Gastrocnemius medialis (tissue), 4 donors: ENCODE measurements around the gene SHC1.

ENCODE experiments used
- POLR2A ChIP-seq, 2 donors: fragments of 450-650 bp; IDR thresholded peaks; one replicate each; pipeline ENCODE4 v1.6.1; 2017; ENCODE audit warnings: antibody characterized with exemption in 2 of 2, mild to moderate bottlenecking in 2 of 2, moderate library complexity in 2 of 2
- TF ChIP-seq, protein P1 (sequence below), 5 experiments: fragments of 450-650 bp in 3 of 5; fragments of 200-600 bp in 2 of 5; sonication (generic) in 2 of 5; IDR thresholded peaks in 4 of 5; conservative IDR thresholded peaks in 1 of 5; 1 replicate in 4 of 5; 2 replicates in 1 of 5; pipeline ENCODE4 v1.5.1; 2016 to 2019; ENCODE audit warnings: antibody characterized with exemption in 5 of 5, mild to moderate bottlenecking in 3 of 5, moderate library complexity in 3 of 5

DNA sequence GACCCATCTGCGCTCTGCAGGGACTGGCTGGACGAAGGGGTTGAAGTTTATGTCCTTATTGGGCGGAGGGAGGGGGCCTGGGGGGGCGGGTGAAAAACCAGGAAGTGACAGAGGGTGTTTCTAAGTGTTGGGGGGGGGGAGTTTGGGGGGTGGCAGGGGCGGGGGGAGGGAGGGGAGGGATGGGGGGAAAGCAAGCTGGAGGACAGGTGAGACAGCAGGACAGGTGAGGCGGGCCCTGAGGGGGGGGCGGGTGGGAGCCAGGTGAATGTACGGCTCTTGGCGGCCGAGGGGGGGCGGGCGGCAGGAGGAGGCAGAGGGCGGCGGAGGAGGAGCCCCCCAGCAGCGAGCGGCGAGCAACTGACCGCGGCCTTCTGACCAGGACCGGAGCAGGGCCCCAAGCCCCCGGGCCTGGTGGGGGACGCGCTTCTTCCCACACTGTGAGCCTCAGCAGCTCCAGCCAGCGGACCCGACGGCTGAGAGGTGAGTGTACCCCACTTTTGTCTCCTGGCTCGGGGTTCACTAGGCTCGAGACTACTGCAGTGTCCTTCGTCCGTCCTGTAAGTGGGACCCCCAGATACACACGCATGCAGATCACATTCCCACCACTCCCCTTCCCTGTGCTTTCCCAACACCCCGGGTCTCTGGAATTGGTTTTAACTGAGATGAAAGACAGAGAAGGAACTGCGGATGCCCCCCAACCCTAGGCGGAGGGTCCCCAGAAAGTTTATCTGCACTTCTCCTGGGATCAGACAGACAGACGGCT is 32.1 kb upstream of the SHC1 start, which contains the start of gene ZBTB7B:
- TF ChIP-seq, protein P1, sequence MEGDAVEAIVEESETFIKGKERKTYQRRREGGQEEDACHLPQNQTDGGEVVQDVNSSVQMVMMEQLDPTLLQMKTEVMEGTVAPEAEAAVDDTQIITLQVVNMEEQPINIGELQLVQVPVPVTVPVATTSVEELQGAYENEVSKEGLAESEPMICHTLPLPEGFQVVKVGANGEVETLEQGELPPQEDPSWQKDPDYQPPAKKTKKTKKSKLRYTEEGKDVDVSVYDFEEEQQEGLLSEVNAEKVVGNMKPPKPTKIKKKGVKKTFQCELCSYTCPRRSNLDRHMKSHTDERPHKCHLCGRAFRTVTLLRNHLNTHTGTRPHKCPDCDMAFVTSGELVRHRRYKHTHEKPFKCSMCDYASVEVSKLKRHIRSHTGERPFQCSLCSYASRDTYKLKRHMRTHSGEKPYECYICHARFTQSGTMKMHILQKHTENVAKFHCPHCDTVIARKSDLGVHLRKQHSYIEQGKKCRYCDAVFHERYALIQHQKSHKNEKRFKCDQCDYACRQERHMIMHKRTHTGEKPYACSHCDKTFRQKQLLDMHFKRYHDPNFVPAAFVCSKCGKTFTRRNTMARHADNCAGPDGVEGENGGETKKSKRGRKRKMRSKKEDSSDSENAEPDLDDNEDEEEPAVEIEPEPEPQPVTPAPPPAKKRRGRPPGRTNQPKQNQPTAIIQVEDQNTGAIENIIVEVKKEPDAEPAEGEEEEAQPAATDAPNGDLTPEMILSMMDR (IDR thresholded peaks at IDR 0.05 in 4 of 5, conservative IDR thresholded peaks at IDR 0.05 in 1 of 5) = no peak
- TF ChIP-seq POLR2A (IDR thresholded peaks at IDR 0.05) = peak in 1 of 2 donors; percentile 12
